Transverse colon (tissue), 4 donors: ENCODE measurements around the gene SDHAF3. TPM values are rescaled to one million over a fixed set of nuclear protein-coding genes. Genes with fewer than 3 reads are reported as not detected.

Source experiments
- DNase-seq: peaks from one replicate; pipeline ENCODE4 v3.0.0-alpha.2; 2019
- H3K27ac ChIP-seq, 4 donors: fragments of 200-600 bp; sonication (generic); 2 replicates each; pipeline ENCODE4 v1.5.1; 2016 to 2018; ENCODE audit warnings: inconsistent platforms in 4 of 4
- H3K27me3 ChIP-seq: fragments of 200-600 bp; sonication (generic); 2 replicates; pipeline ENCODE4 v1.5.1; 2017; ENCODE audit warnings: inconsistent platforms
- H3K36me3 ChIP-seq, 4 donors: fragments of 200-600 bp; sonication (generic); 2 replicates each; pipeline ENCODE4 v1.5.1; 2017 to 2019; ENCODE audit warnings: inconsistent platforms in 4 of 4
- H3K4me1 ChIP-seq, 4 donors: fragments of 200-600 bp; sonication (generic); 2 replicates each; pipeline ENCODE4 v1.5.1; 2017 to 2020; ENCODE audit warnings: inconsistent platforms in 4 of 4
- H3K4me3 ChIP-seq, 4 donors: fragments of 200-600 bp; sonication (generic); 1 replicate in 1 of 4; 2 replicates in 3 of 4; pipeline versions ENCODE4 v1.5.1 to v1.6.1; 2017 to 2019; ENCODE audit warnings: inconsistent platforms in 4 of 4
- H3K9me3 ChIP-seq, 2 donors: fragments of 200-600 bp; sonication (generic); 2 replicates each; pipeline ENCODE4 v1.5.1; 2017 to 2019; ENCODE audit warnings: inconsistent platforms in 2 of 2
- EP300 ChIP-seq: sonication (generic); formaldehyde crosslinking; IDR thresholded peaks from one replicate; pipeline ENCODE4 v1.6.1; 2017; ENCODE audit warnings: antibody characterized with exemption, low read depth
- POLR2A ChIP-seq: fragments of 450-650 bp; IDR thresholded peaks from one replicate; pipeline ENCODE4 v1.6.1; 2016; ENCODE audit warnings: antibody characterized with exemption, mild to moderate bottlenecking, moderate library complexity
- POLR2AphosphoS5 ChIP-seq, 3 donors: sonication (generic); formaldehyde crosslinking; IDR thresholded peaks; one replicate each; pipeline ENCODE4 v1.6.1; 2016; ENCODE audit warnings: antibody characterized with exemption in 3 of 3
- WGBS, 2 donors: methylation state at CpG; one replicate each; pipeline ENCODE4 v1.1.5; 2018; ENCODE audit warnings: low coverage in 1 of 2; 5-methylcytosine and 5-hydroxymethylcytosine counted together
- in situ Hi-C, 4 donors: fragments of 200-750 bp; cut with MboI; loops; one replicate each; pipeline versions ENCODE4 v1.15.0 to v1.15.1; 2017; ENCODE audit warnings: low sequenced_read_pairs in 3 of 4, low pct_ligation_motif_present in 1 of 4, low pct_unique_long_range_greater_than_20kb in 1 of 4
- intact Hi-C: fragments of 100-400 bp; cut with DNase I; formaldehyde crosslinking; loops from one replicate; pipeline ENCODE4 v1.15.1; 2023; ENCODE audit warnings: low total_unique reads
- total RNA-seq, 4 donors: library from RNA; depleted of rRNA; stranded (reverse); fragments of >200 nt; gene quantifications; one replicate each; pipeline ENCODE4 v1.1.0, GENCODE V29; 2016
- TF ChIP-seq, protein P1 (sequence below), 5 experiments: fragments of 200-600 bp in 3 of 5; fragments of 450-650 bp in 2 of 5; sonication (generic) in 3 of 5; IDR thresholded peaks; 1 replicate in 2 of 5; 2 replicates in 3 of 5; pipeline ENCODE4 v1.5.1; 2016 to 2017; ENCODE audit warnings: antibody characterized with exemption in 5 of 5, inconsistent platforms in 3 of 5, mild to moderate bottlenecking in 2 of 5, moderate library complexity in 1 of 5

SDHAF3 gene
- total RNA-seq, 4 donors from 2014 or later = 0.60 to 7.5 (median 5.3) TPM; not detected in 1

DNA sequence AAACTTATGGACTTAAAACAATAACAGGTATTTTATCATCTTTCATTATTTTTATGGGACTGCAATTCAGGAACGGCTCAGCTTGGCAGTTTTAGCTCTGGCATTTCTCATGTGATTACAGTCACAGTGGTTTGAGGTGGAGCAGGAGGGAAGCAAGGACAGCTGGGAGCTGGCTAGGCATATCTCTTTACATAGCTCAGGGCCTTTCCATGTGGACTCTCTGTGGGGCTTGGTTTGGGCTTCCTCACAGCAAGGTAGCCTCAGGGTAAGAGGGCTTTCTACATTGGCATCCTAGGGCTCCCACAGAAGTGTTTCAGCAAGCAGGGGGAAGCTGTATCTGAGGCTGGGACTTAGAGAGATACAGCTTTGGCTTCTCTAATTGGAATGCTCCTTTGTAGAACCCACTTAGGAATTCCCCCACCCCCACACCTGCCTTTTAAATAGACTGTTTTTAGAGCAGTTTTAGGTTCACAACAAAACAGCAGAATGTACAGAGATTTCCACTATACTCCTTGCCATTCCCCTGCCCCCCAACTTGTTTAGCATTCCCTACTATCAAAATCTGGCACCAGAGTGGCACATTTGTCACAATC is 26.6 kb upstream of the SDHAF3 start:
- Histone ChIP-seq H3K4me3 (no peak overlapping the region), H3K4me1 (no peaks in the 10 kb centered on the region), H3K27ac (no peak overlapping the region), H3K27me3 (peaks cover 5% of the 10 kb centered on the region), H3K36me3 (no peaks in the 10 kb centered on the region), H3K9me3 (no peaks in the 10 kb centered on the region)
- in situ Hi-C loops (no loop called here), intact Hi-C loops (no loop called here)
- DNase-seq = no peak
- 20 to 34% methylated on average over 1 of the region's 1 CpG for WGBS, 2 donors
- TF ChIP-seq EP300 (no peak), POLR2A (no peak)
- TF ChIP-seq, protein P1, sequence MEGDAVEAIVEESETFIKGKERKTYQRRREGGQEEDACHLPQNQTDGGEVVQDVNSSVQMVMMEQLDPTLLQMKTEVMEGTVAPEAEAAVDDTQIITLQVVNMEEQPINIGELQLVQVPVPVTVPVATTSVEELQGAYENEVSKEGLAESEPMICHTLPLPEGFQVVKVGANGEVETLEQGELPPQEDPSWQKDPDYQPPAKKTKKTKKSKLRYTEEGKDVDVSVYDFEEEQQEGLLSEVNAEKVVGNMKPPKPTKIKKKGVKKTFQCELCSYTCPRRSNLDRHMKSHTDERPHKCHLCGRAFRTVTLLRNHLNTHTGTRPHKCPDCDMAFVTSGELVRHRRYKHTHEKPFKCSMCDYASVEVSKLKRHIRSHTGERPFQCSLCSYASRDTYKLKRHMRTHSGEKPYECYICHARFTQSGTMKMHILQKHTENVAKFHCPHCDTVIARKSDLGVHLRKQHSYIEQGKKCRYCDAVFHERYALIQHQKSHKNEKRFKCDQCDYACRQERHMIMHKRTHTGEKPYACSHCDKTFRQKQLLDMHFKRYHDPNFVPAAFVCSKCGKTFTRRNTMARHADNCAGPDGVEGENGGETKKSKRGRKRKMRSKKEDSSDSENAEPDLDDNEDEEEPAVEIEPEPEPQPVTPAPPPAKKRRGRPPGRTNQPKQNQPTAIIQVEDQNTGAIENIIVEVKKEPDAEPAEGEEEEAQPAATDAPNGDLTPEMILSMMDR (IDR thresholded peaks at IDR 0.05) = no peak

GRCh38 chr7:97094284-97094930 is 23.1 kb upstream of the SDHAF3 start:
- intact Hi-C loops (no loop called here), in situ Hi-C loops (no loop called here)
- Histone ChIP-seq H3K36me3 (no peaks in the 10 kb centered on the region), H3K27me3 (peaks cover 5% of the 10 kb centered on the region), H3K27ac (no peak overlapping the region), H3K4me3 (no peak overlapping the region), H3K9me3 (no peaks in the 10 kb centered on the region), H3K4me1 (no peaks in the 10 kb centered on the region)
- TF ChIP-seq, protein P1 (IDR thresholded peaks at IDR 0.05) = no peak
- no peak for TF ChIP-seq POLR2A
- TF ChIP-seq EP300 = no peak
- TF ChIP-seq POLR2AphosphoS5 (IDR thresholded peaks at IDR 0.05) = no peak
- WGBS, 2 donors = 65 to 77% methylated on average over 3 of the region's 3 CpGs
- DNase-seq = no peak

DNA sequence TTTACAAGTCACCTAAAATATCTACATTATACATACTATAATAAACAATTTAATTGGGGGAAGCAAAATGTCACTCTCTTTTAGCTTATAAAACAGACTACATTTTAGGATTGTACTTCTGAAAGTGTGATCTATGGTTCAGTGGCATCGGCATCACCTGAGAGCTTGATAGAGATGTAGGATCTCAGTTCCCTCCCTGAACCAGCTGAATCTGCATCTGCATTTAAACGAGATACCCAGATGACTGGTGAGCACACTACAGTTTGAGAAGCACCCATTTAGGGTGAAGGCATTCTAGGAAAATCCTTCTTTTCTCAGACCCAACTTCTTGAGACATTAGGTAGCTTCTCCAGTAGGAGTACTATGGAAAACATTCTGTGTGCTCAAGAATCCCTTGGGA is 21.5 kb upstream of the SDHAF3 start:
- in situ Hi-C loops = no loop called here
- no peaks in the 10 kb centered on the region for H3K9me3 ChIP-seq

DNA sequence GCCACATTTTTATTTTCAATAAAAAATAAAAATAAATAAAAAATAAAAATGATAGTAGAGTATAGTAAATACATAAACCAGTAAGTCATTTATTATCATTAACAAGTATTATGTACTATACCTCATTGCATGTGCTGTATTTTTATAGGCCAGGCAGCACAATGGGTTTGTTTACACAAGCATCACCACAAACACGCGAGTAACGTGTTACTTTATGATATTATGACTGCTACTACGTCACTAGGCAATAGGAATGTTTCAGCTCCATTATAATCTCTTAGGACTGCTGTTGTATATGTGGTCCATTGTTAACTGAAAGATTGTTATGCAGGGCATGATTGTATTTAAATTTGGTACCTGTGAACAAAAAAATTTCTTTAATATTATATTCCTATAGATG is 20.8 kb upstream of the SDHAF3 start:
- in situ Hi-C loops = no loop called here
- Histone ChIP-seq H3K4me3 (no peak overlapping the region), H3K27ac (no peak overlapping the region), H3K27me3 (no peaks in the 10 kb centered on the region), H3K36me3 (no peaks in the 10 kb centered on the region), H3K4me1 (no peaks in the 10 kb centered on the region), H3K9me3 (no peaks in the 10 kb centered on the region)
- WGBS, 2 donors = 31 to 39% methylated on average over 4 of the region's 4 CpGs
- intact Hi-C loops = no loop called here
- TF ChIP-seq EP300 (no peak), POLR2A (no peak), POLR2AphosphoS5 (IDR thresholded peaks at IDR 0.05) (no peak)
- TF ChIP-seq, protein P1 (IDR thresholded peaks at IDR 0.05) = no peak
- no peak for DNase-seq

More for the DNA sequence above, 21.5 kb upstream of the SDHAF3 start:
- no peaks in the 10 kb centered on the region for H3K27me3 ChIP-seq
- H3K27ac ChIP-seq = no peak overlapping the region
- WGBS, 2 donors = 77 to 100% methylated on average over 1 to 2 of the region's 2 CpGs
- H3K36me3 ChIP-seq = no peaks in the 10 kb centered on the region
- no peak overlapping the region for H3K4me3 ChIP-seq
- no peaks in the 10 kb centered on the region for H3K4me1 ChIP-seq
- intact Hi-C loops = no loop called here
- DNase-seq = no peak
- TF ChIP-seq POLR2AphosphoS5 (IDR thresholded peaks at IDR 0.05) = no peak
- TF ChIP-seq, protein P1 (IDR thresholded peaks at IDR 0.05) = no peak
- TF ChIP-seq POLR2A = no peak
- TF ChIP-seq EP300 = no peak
